SU-DHL-6 (cell line): ENCODE results near the gene CROCC.
"Not testable (repeated sequence)": the region's sequence is repeated elsewhere in the genome, so short reads cannot be mapped to it uniquely, and the experiment has no call there.

Experiments
- EZH2phosphoT487 ChIP-seq: fragments of 200-600 bp; sonication (generic), shearing (Covaris generic); conservative IDR thresholded peaks from 2 replicates; pipeline ENCODE4 v1.6.1; 2018; ENCODE audit warnings: mild to moderate bottlenecking, antibody characterized with exemption, low read length, moderate library complexity, mixed read lengths
- TF ChIP-seq, protein P1 (sequence below): fragments of 200-600 bp; sonication (generic); IDR thresholded peaks from one replicate; pipeline ENCODE4 v1.5.1; 2017; ENCODE audit warnings: antibody characterized with exemption, mild to moderate bottlenecking, low read length, moderate library complexity; ENCODE audit not compliant: insufficient read depth, poor library complexity, severe bottlenecking

DNA sequence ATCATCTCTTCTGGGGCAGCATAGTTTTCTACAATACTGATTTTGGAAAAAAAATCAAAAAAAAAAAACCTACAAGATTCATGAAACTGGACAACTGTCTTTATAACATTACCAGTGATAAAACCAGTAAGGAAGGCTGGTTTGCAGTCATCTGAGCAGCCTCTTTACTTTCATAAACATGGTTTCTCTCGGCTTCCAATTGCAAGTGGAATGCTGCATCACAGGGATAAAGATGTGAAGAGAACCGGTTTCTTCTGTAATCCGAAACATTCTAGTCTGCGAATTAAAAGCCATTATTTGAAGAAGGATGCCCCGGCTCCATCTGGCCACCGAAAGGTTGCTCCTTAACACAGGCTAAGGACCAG, 26.5 kb upstream of the CROCC start:
- TF ChIP-seq, protein P1, sequence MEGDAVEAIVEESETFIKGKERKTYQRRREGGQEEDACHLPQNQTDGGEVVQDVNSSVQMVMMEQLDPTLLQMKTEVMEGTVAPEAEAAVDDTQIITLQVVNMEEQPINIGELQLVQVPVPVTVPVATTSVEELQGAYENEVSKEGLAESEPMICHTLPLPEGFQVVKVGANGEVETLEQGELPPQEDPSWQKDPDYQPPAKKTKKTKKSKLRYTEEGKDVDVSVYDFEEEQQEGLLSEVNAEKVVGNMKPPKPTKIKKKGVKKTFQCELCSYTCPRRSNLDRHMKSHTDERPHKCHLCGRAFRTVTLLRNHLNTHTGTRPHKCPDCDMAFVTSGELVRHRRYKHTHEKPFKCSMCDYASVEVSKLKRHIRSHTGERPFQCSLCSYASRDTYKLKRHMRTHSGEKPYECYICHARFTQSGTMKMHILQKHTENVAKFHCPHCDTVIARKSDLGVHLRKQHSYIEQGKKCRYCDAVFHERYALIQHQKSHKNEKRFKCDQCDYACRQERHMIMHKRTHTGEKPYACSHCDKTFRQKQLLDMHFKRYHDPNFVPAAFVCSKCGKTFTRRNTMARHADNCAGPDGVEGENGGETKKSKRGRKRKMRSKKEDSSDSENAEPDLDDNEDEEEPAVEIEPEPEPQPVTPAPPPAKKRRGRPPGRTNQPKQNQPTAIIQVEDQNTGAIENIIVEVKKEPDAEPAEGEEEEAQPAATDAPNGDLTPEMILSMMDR = not testable (repeated sequence)
- not testable (repeated sequence) for TF ChIP-seq EZH2phosphoT487
